ENCODE results near the gene TXNDC16.

DNA sequence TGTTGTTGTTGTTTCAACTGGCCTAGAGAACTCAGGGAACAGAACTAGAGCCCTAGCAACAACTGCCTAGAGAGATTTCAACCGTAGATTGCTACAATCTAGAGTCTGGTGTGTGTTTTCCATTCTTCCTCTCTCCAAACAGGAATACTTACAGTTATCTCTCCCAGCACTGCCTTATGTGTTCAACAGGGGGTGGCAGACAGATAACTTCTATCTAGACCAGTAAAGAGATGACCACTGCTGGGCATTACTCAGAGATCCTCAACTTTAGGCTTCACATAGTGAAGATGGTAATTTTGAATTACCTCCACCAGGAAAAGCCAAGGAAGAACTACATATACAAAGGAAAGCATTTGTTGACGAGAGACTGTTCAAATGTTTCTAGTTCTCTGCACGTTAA, 4.8 kb downstream of the TXNDC16 start:
- TF ChIP-seq, protein P1, sequence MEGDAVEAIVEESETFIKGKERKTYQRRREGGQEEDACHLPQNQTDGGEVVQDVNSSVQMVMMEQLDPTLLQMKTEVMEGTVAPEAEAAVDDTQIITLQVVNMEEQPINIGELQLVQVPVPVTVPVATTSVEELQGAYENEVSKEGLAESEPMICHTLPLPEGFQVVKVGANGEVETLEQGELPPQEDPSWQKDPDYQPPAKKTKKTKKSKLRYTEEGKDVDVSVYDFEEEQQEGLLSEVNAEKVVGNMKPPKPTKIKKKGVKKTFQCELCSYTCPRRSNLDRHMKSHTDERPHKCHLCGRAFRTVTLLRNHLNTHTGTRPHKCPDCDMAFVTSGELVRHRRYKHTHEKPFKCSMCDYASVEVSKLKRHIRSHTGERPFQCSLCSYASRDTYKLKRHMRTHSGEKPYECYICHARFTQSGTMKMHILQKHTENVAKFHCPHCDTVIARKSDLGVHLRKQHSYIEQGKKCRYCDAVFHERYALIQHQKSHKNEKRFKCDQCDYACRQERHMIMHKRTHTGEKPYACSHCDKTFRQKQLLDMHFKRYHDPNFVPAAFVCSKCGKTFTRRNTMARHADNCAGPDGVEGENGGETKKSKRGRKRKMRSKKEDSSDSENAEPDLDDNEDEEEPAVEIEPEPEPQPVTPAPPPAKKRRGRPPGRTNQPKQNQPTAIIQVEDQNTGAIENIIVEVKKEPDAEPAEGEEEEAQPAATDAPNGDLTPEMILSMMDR (IDR thresholded peaks at IDR 0.05): no peak
- TF ChIP-seq ZFX (IDR thresholded peaks at IDR 0.05; ENCODE audit: borderline replicate concordance): no peak
